ENCODE data around the gene TXNDC16.

GRCh38 chr14:52430474-52430873, 121.8 kb downstream of the TXNDC16 start:
- no peak for TF ChIP-seq ZNF274 (IDR thresholded peaks at IDR 0.05; ENCODE audit: low read depth, low read length)
- TF ChIP-seq YY1 (IDR thresholded peaks at IDR 0.05; ENCODE audit: insufficient read depth, insufficient read length): no peak
- no peak for TF ChIP-seq SUZ12 (IDR thresholded peaks at IDR 0.05; ENCODE audit: extremely low read depth, insufficient read depth, insufficient read length)
